NB4 (cell line): Measurements from ENCODE around the gene HDGFL2.

ENCODE experiments used
- DNase-seq: peaks from one replicate; pipeline ENCODE4 v3.0.0; 2010; ENCODE audit warnings: low read depth
- H3K4me3 ChIP-seq: one replicate; pipeline ENCODE4 v1.5.1; 2011; ENCODE audit warnings: mild to moderate bottlenecking, low read depth, low read length, moderate library complexity
- MYC ChIP-seq: IDR thresholded peaks from 2 replicates; pipeline ENCODE4 v1.6.1; 2011; ENCODE audit warnings: low read depth, low read length
- POLR2A ChIP-seq: IDR thresholded peaks from 2 replicates; pipeline ENCODE4 v1.6.1; 2011; ENCODE audit warnings: mild to moderate bottlenecking; ENCODE audit not compliant: insufficient read length; ENCODE audit errors: extremely low read depth
- TF ChIP-seq, protein P1 (sequence below): IDR thresholded peaks from one replicate; pipeline ENCODE4 v1.5.1; 2012; ENCODE audit warnings: low read depth, low read length
- TF ChIP-seq, protein P2 (sequence below): IDR thresholded peaks from 2 replicates; pipeline ENCODE4 v1.6.1; 2011; ENCODE audit warnings: low read depth, low read length

The HDGFL2 gene

DNA sequence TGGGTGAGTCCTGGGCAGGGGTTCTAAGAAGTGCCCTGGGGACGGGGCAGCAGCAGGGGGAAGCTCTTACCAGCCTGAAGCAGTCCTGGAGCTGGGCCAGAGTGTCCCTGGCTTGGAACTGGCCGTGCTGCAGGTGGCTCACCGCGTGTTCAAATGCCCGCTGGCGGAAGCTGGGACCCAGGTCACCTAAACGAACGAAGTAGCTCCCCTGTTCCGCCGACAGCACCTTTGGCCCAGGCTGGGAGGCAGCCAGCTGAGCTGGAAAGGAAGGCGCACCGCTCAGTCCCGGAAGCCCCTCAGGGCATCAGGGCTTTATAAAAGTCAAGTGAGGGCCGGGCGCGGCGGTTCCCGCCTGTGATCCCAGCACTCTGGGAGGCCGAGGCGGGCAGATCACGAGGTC lies 36.6 kb downstream of the HDGFL2 start:
- TF ChIP-seq, protein P1, sequence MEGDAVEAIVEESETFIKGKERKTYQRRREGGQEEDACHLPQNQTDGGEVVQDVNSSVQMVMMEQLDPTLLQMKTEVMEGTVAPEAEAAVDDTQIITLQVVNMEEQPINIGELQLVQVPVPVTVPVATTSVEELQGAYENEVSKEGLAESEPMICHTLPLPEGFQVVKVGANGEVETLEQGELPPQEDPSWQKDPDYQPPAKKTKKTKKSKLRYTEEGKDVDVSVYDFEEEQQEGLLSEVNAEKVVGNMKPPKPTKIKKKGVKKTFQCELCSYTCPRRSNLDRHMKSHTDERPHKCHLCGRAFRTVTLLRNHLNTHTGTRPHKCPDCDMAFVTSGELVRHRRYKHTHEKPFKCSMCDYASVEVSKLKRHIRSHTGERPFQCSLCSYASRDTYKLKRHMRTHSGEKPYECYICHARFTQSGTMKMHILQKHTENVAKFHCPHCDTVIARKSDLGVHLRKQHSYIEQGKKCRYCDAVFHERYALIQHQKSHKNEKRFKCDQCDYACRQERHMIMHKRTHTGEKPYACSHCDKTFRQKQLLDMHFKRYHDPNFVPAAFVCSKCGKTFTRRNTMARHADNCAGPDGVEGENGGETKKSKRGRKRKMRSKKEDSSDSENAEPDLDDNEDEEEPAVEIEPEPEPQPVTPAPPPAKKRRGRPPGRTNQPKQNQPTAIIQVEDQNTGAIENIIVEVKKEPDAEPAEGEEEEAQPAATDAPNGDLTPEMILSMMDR = no peak
- TF ChIP-seq, protein P2, sequence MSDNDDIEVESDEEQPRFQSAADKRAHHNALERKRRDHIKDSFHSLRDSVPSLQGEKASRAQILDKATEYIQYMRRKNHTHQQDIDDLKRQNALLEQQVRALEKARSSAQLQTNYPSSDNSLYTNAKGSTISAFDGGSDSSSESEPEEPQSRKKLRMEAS = no peak
- no peak for TF ChIP-seq POLR2A
- no peak for TF ChIP-seq MYC
- no peak for DNase-seq
- H3K4me3 ChIP-seq = no peak overlapping the region

DNA sequence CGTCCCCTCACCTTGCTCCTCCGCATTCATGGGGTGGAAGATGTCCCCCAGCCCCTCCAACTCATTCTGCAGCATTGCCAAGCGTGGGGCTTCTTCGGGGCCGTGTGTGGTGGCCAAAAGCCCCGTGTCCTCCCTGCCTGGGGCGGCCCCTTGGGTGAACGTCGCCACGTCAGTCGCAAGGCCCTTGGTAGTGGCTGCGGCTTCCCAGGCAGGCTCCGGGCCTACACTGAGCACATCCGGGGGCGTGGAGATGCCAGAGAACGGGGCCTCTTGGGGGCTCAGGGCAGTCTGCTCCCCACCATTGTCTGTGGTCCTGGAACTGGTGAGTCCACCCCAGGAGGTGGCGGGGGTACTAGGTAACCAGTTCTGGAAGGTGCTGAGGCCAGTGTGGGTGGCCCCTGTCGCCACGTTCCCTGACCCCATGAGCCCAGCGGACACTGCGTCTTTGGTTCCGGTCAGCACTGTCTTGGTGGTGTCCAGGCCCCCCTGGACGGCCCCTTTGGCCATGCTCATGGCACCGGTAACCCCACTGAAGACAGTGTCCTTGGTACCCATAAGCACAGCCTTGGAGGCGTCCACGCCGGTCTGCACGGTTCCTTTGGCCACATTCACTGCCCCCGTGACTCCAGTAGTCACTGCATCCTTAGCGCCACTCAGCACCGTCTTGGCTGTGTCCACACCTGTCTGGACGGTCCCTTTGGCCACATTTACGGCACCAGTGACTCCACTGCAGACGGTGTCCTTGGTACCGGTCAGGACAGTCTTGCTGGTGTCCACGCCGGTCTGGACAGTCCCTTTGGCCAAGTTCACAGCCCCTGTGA lies 38.5 kb downstream of the HDGFL2 start:
- H3K4me3 ChIP-seq = no peak overlapping the region
- TF ChIP-seq, protein P1 = no peak
- TF ChIP-seq POLR2A = no peak
- TF ChIP-seq, protein P2 = no peak
- no peak for TF ChIP-seq MYC
- DNase-seq = no peak

DNA sequence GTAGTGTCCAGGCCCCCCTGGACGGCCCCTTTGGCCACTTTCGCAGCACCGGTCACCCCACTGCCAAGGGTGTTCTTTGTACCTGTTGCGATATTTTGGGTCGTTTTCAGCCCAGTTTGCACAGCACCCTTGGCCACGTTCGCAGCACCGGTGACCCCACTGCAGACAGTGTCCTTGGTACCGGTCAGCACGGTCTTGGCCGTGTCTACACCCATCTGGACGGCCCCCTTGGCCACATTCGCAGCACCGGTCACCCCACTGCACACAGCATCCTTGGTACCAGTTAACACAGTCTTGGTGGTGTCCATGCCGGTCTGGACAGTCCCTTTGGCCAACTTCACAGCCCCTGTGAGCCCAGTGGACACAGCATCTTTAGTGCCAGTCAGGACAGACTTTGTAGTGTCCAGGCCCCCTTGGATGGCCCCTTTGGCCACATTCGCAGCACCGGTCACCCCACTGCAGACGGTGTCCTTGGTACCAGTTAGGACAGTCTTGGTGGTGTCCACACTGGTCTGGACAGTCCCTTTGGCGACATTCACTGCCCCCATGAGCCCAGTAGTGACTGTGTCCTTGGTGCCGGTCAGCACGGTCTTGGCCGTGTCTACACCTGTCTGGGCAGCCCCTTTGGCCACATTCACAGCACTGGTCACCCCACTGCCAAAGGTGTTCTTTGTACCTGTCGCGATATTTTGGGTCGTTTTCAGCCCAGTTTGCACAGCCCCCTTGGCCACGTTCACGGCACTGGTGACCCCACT lies 39.4 kb downstream of the HDGFL2 start:
- H3K4me3 ChIP-seq = no peak overlapping the region
- TF ChIP-seq POLR2A = no peak
- no peak for DNase-seq

DNA sequence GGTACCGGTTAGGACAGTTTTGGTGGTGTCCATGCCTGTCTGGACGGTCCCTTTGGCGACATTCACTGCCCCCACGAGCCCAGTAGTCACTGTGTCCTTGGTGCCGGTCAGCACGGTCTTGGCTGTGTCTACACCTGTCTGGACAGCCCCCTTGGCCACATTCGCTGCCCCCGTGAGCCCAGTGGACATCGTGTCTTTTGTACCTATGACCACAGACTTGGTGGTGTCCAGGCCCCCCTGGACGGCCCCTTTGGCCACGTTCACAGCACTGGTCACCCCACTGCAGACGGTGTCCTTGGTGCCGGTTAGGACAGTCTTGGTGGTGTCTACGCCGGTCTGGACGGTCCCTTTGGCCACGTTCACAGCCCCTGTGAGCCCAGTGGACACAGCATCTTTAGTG lies 40.0 kb downstream of the HDGFL2 start:
- TF ChIP-seq, protein P1 = no peak
- TF ChIP-seq POLR2A (no peak), MYC (no peak)
- TF ChIP-seq, protein P2 = no peak

DNA sequence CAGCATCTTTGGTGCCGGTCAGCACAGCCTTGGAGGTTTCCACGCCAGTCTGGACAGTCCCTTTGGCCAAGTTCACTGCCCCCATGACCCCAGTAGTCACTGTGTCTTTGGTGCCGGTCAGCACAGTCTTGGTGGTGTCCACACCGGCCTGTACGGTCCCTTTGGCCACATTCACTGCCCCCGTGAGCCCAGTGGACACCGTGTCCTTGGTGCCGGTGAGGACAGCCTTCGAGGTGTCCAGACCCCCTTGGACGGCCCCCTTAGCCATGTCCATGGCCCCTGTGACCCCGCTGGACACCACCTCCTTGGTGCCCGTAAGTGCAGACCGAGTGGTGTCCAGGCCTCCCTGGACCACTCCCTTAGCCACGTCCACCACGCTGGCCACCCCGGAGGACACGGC lies 41.2 kb downstream of the HDGFL2 start:
- TF ChIP-seq, protein P2 = no peak
- TF ChIP-seq, protein P1 = no peak
- TF ChIP-seq POLR2A = no peak
- TF ChIP-seq MYC = no peak
- no peak for DNase-seq
- no peak overlapping the region for H3K4me3 ChIP-seq

More for the DNA sequence above, 40.0 kb downstream of the HDGFL2 start:
- no peak overlapping the region for H3K4me3 ChIP-seq
- no peak for DNase-seq

DNA sequence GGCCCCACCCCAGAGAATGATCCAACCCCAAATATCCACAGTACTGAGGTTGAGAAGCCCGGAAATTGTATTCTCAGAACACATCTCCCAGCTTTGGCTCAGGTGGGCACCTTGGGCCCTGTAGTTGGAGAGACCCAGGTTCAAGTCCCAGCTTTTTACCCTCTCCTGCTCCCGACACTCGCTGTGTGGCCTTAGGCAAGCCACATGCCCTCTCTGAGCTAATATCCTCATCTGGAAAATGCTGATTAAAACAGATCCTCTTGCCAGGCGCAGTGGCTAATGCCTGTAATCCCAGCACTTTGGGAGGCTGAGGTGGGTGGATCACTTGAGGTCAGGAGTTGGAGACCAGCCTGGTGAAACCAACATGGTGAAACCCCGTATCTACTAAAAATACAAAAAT lies 43.6 kb downstream of the HDGFL2 start:
- TF ChIP-seq POLR2A = no peak
- TF ChIP-seq, protein P1 = no peak
- TF ChIP-seq, protein P2 = no peak
- TF ChIP-seq MYC = no peak
- no peak overlapping the region for H3K4me3 ChIP-seq
- DNase-seq = no peak
